Activated CD8-positive, alpha-beta memory T cell treated with anti-CD3 and anti-CD28 coated beads for 24 hours (primary cell): Measurements from ENCODE around the gene PPARA.

ENCODE experiments used
- DNase-seq: peaks from one replicate; pipeline ENCODE4 v3.0.0-alpha.2; 2020

The PPARA gene

GRCh38 chr22:46114518-46115387, 35.6 kb upstream of the PPARA start:
- no peak for DNase-seq

- DNase-seq = no peak
Measured at GRCh38 chr22:46115388-46115678, 35.0 kb upstream of the PPARA start.

GRCh38 chr22:46115755-46116490, 34.4 kb upstream of the PPARA start:
- DNase-seq = no peak

GRCh38 chr22:46116491-46116958, 33.8 kb upstream of the PPARA start:
- DNase-seq = peak; percentile 93

GRCh38 chr22:46117206-46118199, 32.8 kb upstream of the PPARA start:
- DNase-seq = no peak

GRCh38 chr22:46119093-46119728, 31.1 kb upstream of the PPARA start:
- no peak for DNase-seq

- no peak for DNase-seq
Measured at GRCh38 chr22:46119729-46120419, 30.5 kb upstream of the PPARA start.

GRCh38 chr22:46120420-46120737, 29.9 kb upstream of the PPARA start:
- DNase-seq = no peak

GRCh38 chr22:46121079-46121478, 29.2 kb upstream of the PPARA start:
- DNase-seq = no peak

GRCh38 chr22:46121523-46122287, 28.6 kb upstream of the PPARA start:
- DNase-seq = no peak

- DNase-seq = peak; percentile 87
Measured at GRCh38 chr22:46122511-46122971, 27.8 kb upstream of the PPARA start.

- peak; percentile 65 for DNase-seq
Measured at GRCh38 chr22:46122980-46123693, 27.2 kb upstream of the PPARA start.

- no peak for DNase-seq
Measured at GRCh38 chr22:46123694-46124382, 26.5 kb upstream of the PPARA start.

- no peak for DNase-seq
Measured at GRCh38 chr22:46124383-46125144, 25.8 kb upstream of the PPARA start.

- DNase-seq = no peak
Measured at GRCh38 chr22:46125311-46125710, 25.0 kb upstream of the PPARA start.

- no peak for DNase-seq
Measured at GRCh38 chr22:46125816-46126765, 24.2 kb upstream of the PPARA start.

- no peak for DNase-seq
Measured at GRCh38 chr22:46126853-46127385, 23.4 kb upstream of the PPARA start.
